Mesothelial cell of epicardium (in vitro differentiated cells): ENCODE measurements around the gene TELO2. TPM values are rescaled to one million over a fixed set of nuclear protein-coding genes. Genes with fewer than 3 reads are reported as not detected.
"Not testable (repeated sequence)": the region's sequence is repeated elsewhere in the genome, so short reads cannot be mapped to it uniquely, and the experiment has no call there.

ENCODE experiments used
- DNase-seq, 2 experiments: peaks; one replicate each; pipeline ENCODE4 v3.0.0; 2021; ENCODE audit warnings: low spot score in 2 of 2; ENCODE audit not compliant: unreplicated experiment in 2 of 2
- H3K27ac Mint-ChIP-seq: 2 replicates; pipeline ENCODE4 v1.8.0; 2021; ENCODE audit warnings: mixed read lengths
- H3K27me3 Mint-ChIP-seq: 2 replicates; pipeline ENCODE4 v1.8.0; 2021; ENCODE audit warnings: low read depth, mixed read lengths
- H3K36me3 Mint-ChIP-seq: 2 replicates; pipeline ENCODE4 v1.8.0; 2021; ENCODE audit warnings: mixed read lengths
- H3K4me1 Mint-ChIP-seq: 2 replicates; pipeline ENCODE4 v1.8.0; 2021; ENCODE audit warnings: mixed read lengths
- H3K4me3 Mint-ChIP-seq: 2 replicates; pipeline ENCODE4 v1.8.0; 2021; ENCODE audit warnings: mild to moderate bottlenecking, moderate library complexity, mixed read lengths
- H3K9me3 Mint-ChIP-seq: 2 replicates; pipeline ENCODE4 v1.8.0; 2021; ENCODE audit warnings: mixed read lengths
- CTCF ChIP-seq: fragments of 200-600 bp; sonication (generic); IDR thresholded peaks from one replicate; pipeline ENCODE4 v1.5.0; 2021; ENCODE audit warnings: antibody characterized with exemption; ENCODE audit not compliant: unreplicated experiment
- total RNA-seq: library from RNA; stranded (reverse); gene quantifications from 3 replicates; pipeline ENCODE4 v1.2.1, GENCODE V29; 2021

Gene TELO2
- total RNA-seq, 1 donor from 2014 or later, result 70.2 TPM

GRCh38 chr16:1475552-1476114 lies 17.5 kb upstream of the TELO2 start:
- Mint-ChIP-seq H3K4me1 (peaks cover 19% of the 10 kb centered on the region), H3K36me3 (no peaks in the 10 kb centered on the region), H3K27ac (peak overlapping the region; percentile 87), H3K27me3 (peaks cover 2% of the 10 kb centered on the region), H3K4me3 (peak overlapping the region; percentile 68), H3K9me3 (peaks cover 10% of the 10 kb centered on the region)
- no peak for DNase-seq
- no peak for TF ChIP-seq CTCF

- H3K27ac Mint-ChIP-seq, result no peak overlapping the region
- DNase-seq, result no peak
- peaks cover 8% of the 10 kb centered on the region for H3K27me3 Mint-ChIP-seq
- TF ChIP-seq CTCF, result no peak
- H3K9me3 Mint-ChIP-seq, result peaks cover 10% of the 10 kb centered on the region
- H3K4me1 Mint-ChIP-seq, result peaks cover 16% of the 10 kb centered on the region
- H3K4me3 Mint-ChIP-seq, result no peak overlapping the region
- H3K36me3 Mint-ChIP-seq, result no peaks in the 10 kb centered on the region
Measured at GRCh38 chr16:1477033-1477432, 16.1 kb upstream of the TELO2 start.

- not testable (repeated sequence) for H3K27ac Mint-ChIP-seq, H3K36me3 Mint-ChIP-seq
- peaks cover 12% of the 10 kb centered on the region for H3K27me3 Mint-ChIP-seq
Measured at GRCh38 chr16:1478937-1479336, 14.2 kb upstream of the TELO2 start.

GRCh38 chr16:1481906-1482835 lies 11.0 kb upstream of the TELO2 start:
- Mint-ChIP-seq H3K27me3 (peaks cover 17% of the 10 kb centered on the region), H3K27ac (no peak overlapping the region), H3K9me3 (peaks cover 10% of the 10 kb centered on the region), H3K4me3 (no peak overlapping the region), H3K4me1 (no peaks in the 10 kb centered on the region), H3K36me3 (no peaks in the 10 kb centered on the region)
- TF ChIP-seq CTCF, result no peak
- DNase-seq, result no peak

More at GRCh38 chr16:1478937-1479336, 14.2 kb upstream of the TELO2 start:
- H3K4me1 Mint-ChIP-seq, result peaks cover 11% of the 10 kb centered on the region
- H3K4me3 Mint-ChIP-seq, H3K9me3 Mint-ChIP-seq, DNase-seq: not testable (repeated sequence)

- no peaks in the 10 kb centered on the region for H3K9me3 Mint-ChIP-seq
Measured at GRCh38 chr16:1485847-1486496, 7.2 kb upstream of the TELO2 start.

More at GRCh38 chr16:1485847-1486496, 7.2 kb upstream of the TELO2 start:
- peaks cover 13% of the 10 kb centered on the region for H3K27me3 Mint-ChIP-seq
- H3K36me3 Mint-ChIP-seq, result no peaks in the 10 kb centered on the region
- no peak for DNase-seq
- no peak overlapping the region for H3K27ac Mint-ChIP-seq
- H3K4me1 Mint-ChIP-seq, result no peaks in the 10 kb centered on the region
- no peak overlapping the region for H3K4me3 Mint-ChIP-seq
- no peak for TF ChIP-seq CTCF
